ENCODE data around the gene ITGAD.

GRCh38 chr16:31470615-31471014 is 77.5 kb downstream of the ITGAD start:
- TF ChIP-seq POLR2A (IDR thresholded peaks at IDR 0.05) (no peak), CTCF (IDR thresholded peaks at IDR 0.05) (no peak), POLR2AphosphoS5 (IDR thresholded peaks at IDR 0.05) (no peak)

All from suprapubic skin (tissue), 4 donors.